Measurements from ENCODE around the gene RNF213.
A peak's percentile ranks its signal among the peaks of the same experiment; 100 is the strongest.
"Not testable (repeated sequence)": the region's sequence is repeated elsewhere in the genome, so short reads cannot be mapped to it uniquely, and the experiment has no call there.

RNF213 gene

GRCh38 chr17:80311216-80311827 is 50.7 kb downstream of the RNF213 start:
- Histone ChIP-seq H2AK5ac (ENCODE audit: low read length) (no peak overlapping the region), H3K4me3 (ENCODE audit: low read depth, low read length) (no peak overlapping the region), H4K12ac (ENCODE audit: low read depth, low read length) (no peak overlapping the region), H3K9ac (ENCODE audit: low read length) (no peak overlapping the region), H3K18ac (ENCODE audit: low read length) (no peak overlapping the region), H2BK5ac (ENCODE audit: low read depth, low read length, poor library complexity) (no peak overlapping the region), H3K79me2 (ENCODE audit: control insufficient read depth, insufficient read depth, low read length, poor library complexity) (peaks cover 2% of the 10 kb centered on the region), H4K91ac (ENCODE audit: low read depth, low read length) (no peak overlapping the region), H3K27me3 (ENCODE audit: insufficient read depth, low read length) (no peaks in the 10 kb centered on the region), H3K36me3 (ENCODE audit: control insufficient read depth in 1 of 2, insufficient read depth in 2 of 2, low read length in 2 of 2) (peaks cover 19 to 29% of the 10 kb centered on the region in 2 experiments), H2BK12ac (ENCODE audit: low read length) (no peak overlapping the region), H3K9me3 (ENCODE audit: insufficient read depth, low read depth, low read length) (peaks cover 12% of the 10 kb centered on the region), H2AFZ (ENCODE audit: insufficient read depth, low read length, poor library complexity) (no peak overlapping the region), H3K4me2 (ENCODE audit: low read length) (no peak overlapping the region), H2BK120ac (ENCODE audit: insufficient read depth, low read length, poor library complexity) (no peak overlapping the region), H4K8ac (ENCODE audit: low read depth, low read length) (no peak overlapping the region), H3K14ac (ENCODE audit: low read length) (no peak overlapping the region), H3K79me1 (ENCODE audit: low read length) (peaks cover 6% of the 10 kb centered on the region), H3K23ac (ENCODE audit: low read length) (no peak overlapping the region), H3K27ac (ENCODE audit: low read depth, low read length) (no peak overlapping the region), H3K4me1 (ENCODE audit: control insufficient read depth in 1 of 2, insufficient read depth in 2 of 2, low read length in 2 of 2) (peaks cover 9 to 10% of the 10 kb centered on the region in 2 experiments), H3K4ac (ENCODE audit: low read depth, low read length) (no peak overlapping the region)
- WGBS (ENCODE audit: extremely low coverage, insufficient coverage, insufficient read length), result no CpG with 5 or more reads among the region's 22 CpGs
- DNase-seq, result no peak

- no peak overlapping the region for H3K27ac ChIP-seq (ENCODE audit: low read depth, low read length)
- H4K91ac ChIP-seq (ENCODE audit: low read depth, low read length), result no peak overlapping the region
- H3K27me3 ChIP-seq (ENCODE audit: insufficient read depth, low read length), result no peaks in the 10 kb centered on the region
- no peak overlapping the region for H3K18ac ChIP-seq (ENCODE audit: low read length)
- peaks cover 28 to 33% of the 10 kb centered on the region in 2 experiments for H3K36me3 ChIP-seq (ENCODE audit: control insufficient read depth in 1 of 2, insufficient read depth in 2 of 2, low read length in 2 of 2)
- no CpG with 5 or more reads among the region's 12 CpGs for WGBS (ENCODE audit: extremely low coverage, insufficient coverage, insufficient read length)
- H3K4me2 ChIP-seq (ENCODE audit: low read length), result no peak overlapping the region
- H2BK12ac ChIP-seq (ENCODE audit: low read length), result no peak overlapping the region
- H3K4me1 ChIP-seq (ENCODE audit: control insufficient read depth in 1 of 2, insufficient read depth in 2 of 2, low read length in 2 of 2), result peaks cover 9 to 10% of the 10 kb centered on the region in 2 experiments
- H3K4me3 ChIP-seq (ENCODE audit: low read depth, low read length), result no peak overlapping the region
- H2AK5ac ChIP-seq (ENCODE audit: low read length), result no peak overlapping the region
- no peak overlapping the region for H3K14ac ChIP-seq (ENCODE audit: low read length)
- H2BK120ac ChIP-seq (ENCODE audit: insufficient read depth, low read length, poor library complexity), result no peak overlapping the region
- H4K8ac ChIP-seq (ENCODE audit: low read depth, low read length), result no peak overlapping the region
- no peak overlapping the region for H4K12ac ChIP-seq (ENCODE audit: low read depth, low read length)
- DNase-seq, result no peak
- peaks cover 4% of the 10 kb centered on the region for H3K79me1 ChIP-seq (ENCODE audit: low read length)
- no peak overlapping the region for H3K23ac ChIP-seq (ENCODE audit: low read length)
- peaks cover 2% of the 10 kb centered on the region for H3K79me2 ChIP-seq (ENCODE audit: control insufficient read depth, insufficient read depth, low read length, poor library complexity)
- H2AFZ ChIP-seq (ENCODE audit: insufficient read depth, low read length, poor library complexity), result no peak overlapping the region
- H2BK5ac ChIP-seq (ENCODE audit: low read depth, low read length, poor library complexity), result no peak overlapping the region
- H3K4ac ChIP-seq (ENCODE audit: low read depth, low read length), result no peak overlapping the region
- peaks cover 15% of the 10 kb centered on the region for H3K9me3 ChIP-seq (ENCODE audit: insufficient read depth, low read depth, low read length)
- H3K9ac ChIP-seq (ENCODE audit: low read length), result no peak overlapping the region
Observed at GRCh38 chr17:80312621-80313135, 52.0 kb downstream of the RNF213 start.

GRCh38 chr17:80313160-80313829 is 52.6 kb downstream of the RNF213 start:
- no peak overlapping the region for H2BK120ac ChIP-seq (ENCODE audit: insufficient read depth, low read length, poor library complexity)
- no peak for DNase-seq
- H3K14ac ChIP-seq (ENCODE audit: low read length), result no peak overlapping the region
- H3K18ac ChIP-seq (ENCODE audit: low read length), result no peak overlapping the region
- no peak overlapping the region for H3K27ac ChIP-seq (ENCODE audit: low read depth, low read length)
- no peak overlapping the region for H3K23ac ChIP-seq (ENCODE audit: low read length)
- no peak overlapping the region for H3K9ac ChIP-seq (ENCODE audit: low read length)
- peaks cover under 1% of the 10 kb centered on the region for H3K79me2 ChIP-seq (ENCODE audit: control insufficient read depth, insufficient read depth, low read length, poor library complexity)
- H3K36me3 ChIP-seq (ENCODE audit: control insufficient read depth in 1 of 2, insufficient read depth in 2 of 2, low read length in 2 of 2), result peaks cover 31 to 34% of the 10 kb centered on the region in 2 experiments
- no peak overlapping the region for H3K4me2 ChIP-seq (ENCODE audit: low read length)
- no peak overlapping the region for H2AFZ ChIP-seq (ENCODE audit: insufficient read depth, low read length, poor library complexity)
- peaks cover 5 to 7% of the 10 kb centered on the region in 2 experiments for H3K4me1 ChIP-seq (ENCODE audit: control insufficient read depth in 1 of 2, insufficient read depth in 2 of 2, low read length in 2 of 2)
- no peak overlapping the region for H4K12ac ChIP-seq (ENCODE audit: low read depth, low read length)
- H4K91ac ChIP-seq (ENCODE audit: low read depth, low read length), result no peak overlapping the region
- no peak overlapping the region for H2BK5ac ChIP-seq (ENCODE audit: low read depth, low read length, poor library complexity)
- no CpG with 5 or more reads among the region's 6 CpGs for WGBS (ENCODE audit: extremely low coverage, insufficient coverage, insufficient read length)
- H3K4me3 ChIP-seq (ENCODE audit: low read depth, low read length), result peak overlapping the region; percentile 27
- peaks cover 15% of the 10 kb centered on the region for H3K9me3 ChIP-seq (ENCODE audit: insufficient read depth, low read depth, low read length)
- no peak overlapping the region for H3K4ac ChIP-seq (ENCODE audit: low read depth, low read length)
- H2BK12ac ChIP-seq (ENCODE audit: low read length), result no peak overlapping the region
- H3K79me1 ChIP-seq (ENCODE audit: low read length), result peaks cover 1% of the 10 kb centered on the region
- H2AK5ac ChIP-seq (ENCODE audit: low read length), result no peak overlapping the region
- H4K8ac ChIP-seq (ENCODE audit: low read depth, low read length), result no peak overlapping the region
- H3K27me3 ChIP-seq (ENCODE audit: insufficient read depth, low read length), result no peaks in the 10 kb centered on the region

GRCh38 chr17:80313946-80314345 is 53.3 kb downstream of the RNF213 start:
- H3K18ac ChIP-seq (ENCODE audit: low read length); H3K14ac ChIP-seq (ENCODE audit: low read length); H3K4ac ChIP-seq (ENCODE audit: low read depth, low read length); H4K8ac ChIP-seq (ENCODE audit: low read depth, low read length); H2AK5ac ChIP-seq (ENCODE audit: low read length); H2BK12ac ChIP-seq (ENCODE audit: low read length); H4K12ac ChIP-seq (ENCODE audit: low read depth, low read length); H2AFZ ChIP-seq (ENCODE audit: insufficient read depth, low read length, poor library complexity); H3K9ac ChIP-seq (ENCODE audit: low read length); H2BK5ac ChIP-seq (ENCODE audit: low read depth, low read length, poor library complexity); H3K79me1 ChIP-seq (ENCODE audit: low read length); H3K4me3 ChIP-seq (ENCODE audit: low read depth, low read length); DNase-seq; H3K23ac ChIP-seq (ENCODE audit: low read length); H3K4me2 ChIP-seq (ENCODE audit: low read length); H3K27ac ChIP-seq (ENCODE audit: low read depth, low read length); H3K79me2 ChIP-seq (ENCODE audit: control insufficient read depth, insufficient read depth, low read length, poor library complexity); H2BK120ac ChIP-seq (ENCODE audit: insufficient read depth, low read length, poor library complexity); H4K91ac ChIP-seq (ENCODE audit: low read depth, low read length); H3K27me3 ChIP-seq (ENCODE audit: insufficient read depth, low read length); H3K4me1 ChIP-seq (ENCODE audit: control insufficient read depth in 1 of 2, insufficient read depth in 2 of 2, low read length in 2 of 2): not testable (repeated sequence)
- WGBS (ENCODE audit: extremely low coverage, insufficient coverage, insufficient read length), result no CpG with 5 or more reads among the region's 1 CpG
- Histone ChIP-seq H3K36me3 (ENCODE audit: control insufficient read depth in 1 of 2, insufficient read depth in 2 of 2, low read length in 2 of 2) (peaks cover 31 to 32% of the 10 kb centered on the region in 2 experiments), H3K9me3 (ENCODE audit: insufficient read depth, low read depth, low read length) (peaks cover 15% of the 10 kb centered on the region)
